ENCODE measurements around the gene BUD31.

The BUD31 gene

GRCh38 chr7:99433158-99433557 is 24.4 kb downstream of the BUD31 start:
- DNase-seq (ENCODE audit: low read depth, low spot score) = no peak

DNA sequence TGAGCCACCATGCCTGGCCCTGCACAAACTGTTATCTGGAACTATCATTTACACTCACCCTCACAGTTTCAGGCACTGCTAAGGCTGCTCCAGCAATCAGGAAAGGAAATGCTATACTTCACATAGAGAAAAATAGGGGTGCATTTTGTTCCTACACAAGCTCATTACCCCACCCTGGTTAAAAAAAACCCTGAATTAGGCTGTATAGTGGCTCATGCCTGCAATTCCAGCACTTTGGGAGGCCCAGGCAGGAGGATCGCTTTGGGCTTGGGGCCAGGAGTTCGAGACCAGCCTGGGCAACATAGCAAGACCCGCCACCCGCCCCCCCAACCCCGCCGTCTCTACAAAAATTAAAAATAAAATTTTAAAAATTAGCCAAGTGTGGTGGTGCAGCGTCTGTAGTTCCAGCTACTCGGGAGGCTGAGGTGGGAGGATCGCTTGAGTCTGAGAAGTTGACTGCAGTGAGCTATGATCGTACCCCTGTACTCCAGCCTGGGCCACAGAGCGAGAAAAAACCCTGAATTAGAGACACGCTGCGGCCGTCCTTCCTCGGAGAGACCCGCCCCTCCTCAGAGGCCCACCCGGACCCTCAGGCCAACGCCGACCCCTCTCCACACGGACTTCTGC is 29.3 kb downstream of the BUD31 start:
- DNase-seq (ENCODE audit: low read depth, low spot score) = no peak

- DNase-seq (ENCODE audit: low read depth, low spot score) = peak; percentile 75
Measured at GRCh38 chr7:99438573-99439480, 30.1 kb downstream of the BUD31 start, which contains the start of the genes CPSF4 and PTCD1. TSS of gene CPSF4 (plus strand) at chr7:99438943. CDS start at chr7:99439083, 140 bp downstream. TSS of gene PTCD1 (minus strand) at chr7:99438798. CDS start at chr7:99435242, 3,556 bp downstream.

DNA sequence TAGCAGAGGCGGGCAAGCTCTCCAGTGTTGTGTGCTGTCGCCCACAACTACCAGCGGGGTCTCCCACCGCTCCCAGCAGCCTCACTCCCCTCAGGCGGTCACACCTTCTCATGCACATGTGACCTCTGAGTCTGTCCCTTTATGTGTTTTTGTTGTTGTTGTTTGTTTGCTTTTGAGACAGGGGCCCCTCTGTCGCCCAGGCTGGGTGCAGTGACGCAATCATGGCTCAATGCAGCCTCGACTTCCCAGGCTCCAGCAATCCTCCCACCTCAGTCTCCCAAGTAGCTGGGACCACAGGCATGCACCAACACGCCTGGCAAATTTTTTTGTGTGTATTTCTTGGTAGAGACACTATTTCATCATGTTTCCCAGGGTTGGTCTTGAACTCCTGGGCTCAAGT is 31.4 kb downstream of the BUD31 start:
- DNase-seq (ENCODE audit: low read depth, low spot score) = no peak

DNA sequence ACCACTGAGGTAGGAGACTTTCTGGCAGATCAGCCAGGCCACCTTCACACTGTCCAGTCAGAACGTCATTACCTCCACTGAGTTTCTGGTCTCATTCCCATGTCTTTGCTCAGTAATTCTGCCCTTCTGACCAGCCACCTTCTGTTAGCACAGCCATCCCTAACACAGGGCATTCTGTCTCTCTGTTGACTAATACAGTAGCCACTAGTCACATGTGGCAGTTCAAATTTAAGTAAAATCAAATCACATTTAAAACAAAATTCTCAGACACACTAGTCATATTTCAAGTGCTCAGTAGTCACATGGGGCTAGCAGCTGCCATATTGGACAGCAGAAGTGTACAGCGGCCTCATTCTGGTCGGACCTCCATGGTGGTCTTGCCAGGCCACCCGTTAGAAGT is 37.3 kb downstream of the BUD31 start:
- DNase-seq (ENCODE audit: low read depth, low spot score) = no peak

DNA sequence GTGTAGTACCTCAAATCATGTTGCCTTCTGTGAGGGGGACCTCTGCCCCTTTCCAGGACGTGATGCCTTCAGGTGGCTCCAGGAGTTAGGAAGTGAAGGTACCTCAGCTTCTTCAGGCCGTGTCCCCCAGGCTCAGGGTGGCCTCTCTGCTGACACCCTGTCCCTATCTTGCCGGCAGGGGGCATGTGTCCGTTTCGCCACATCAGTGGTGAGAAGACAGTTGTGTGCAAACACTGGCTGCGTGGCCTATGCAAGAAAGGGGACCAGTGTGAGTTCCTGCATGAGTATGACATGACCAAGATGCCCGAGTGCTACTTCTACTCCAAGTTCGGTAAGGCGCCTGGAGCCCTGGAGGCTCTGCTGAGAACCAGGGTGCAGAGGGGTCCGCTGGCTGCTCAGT is 39.2 kb downstream of the BUD31 start:
- no peak for DNase-seq (ENCODE audit: low read depth, low spot score)

DNA sequence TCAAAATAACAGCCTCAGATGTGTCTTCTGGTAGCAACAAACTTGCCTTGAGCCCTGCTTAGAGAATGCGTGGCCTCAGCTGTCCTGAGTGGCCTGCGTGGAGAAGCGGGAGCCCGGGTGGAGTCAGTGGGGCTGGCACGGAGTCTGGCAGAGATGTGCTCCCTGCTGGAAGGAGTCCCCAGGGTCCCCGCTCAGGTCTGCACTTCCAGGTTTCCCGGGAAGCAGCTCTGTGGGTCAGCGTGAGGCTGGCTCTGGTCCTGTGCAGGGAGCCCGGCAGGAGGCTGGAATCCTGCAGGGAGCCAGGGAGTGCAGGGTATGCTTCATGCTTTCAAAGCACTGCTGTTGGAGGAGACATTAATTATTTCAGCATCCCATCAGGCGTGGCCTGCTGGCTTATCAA is 40.1 kb downstream of the BUD31 start:
- DNase-seq (ENCODE audit: low read depth, low spot score) = no peak

GRCh38 chr7:99449326-99449725 is 40.6 kb downstream of the BUD31 start:
- DNase-seq (ENCODE audit: low read depth, low spot score) = no peak

- DNase-seq (ENCODE audit: low read depth, low spot score) = no peak
Measured at GRCh38 chr7:99451936-99452335, 43.2 kb downstream of the BUD31 start.

- no peak for DNase-seq (ENCODE audit: low read depth, low spot score)
Measured at GRCh38 chr7:99452541-99452940, 43.8 kb downstream of the BUD31 start.

GRCh38 chr7:99453105-99453504 is 44.3 kb downstream of the BUD31 start:
- no peak for DNase-seq (ENCODE audit: low read depth, low spot score)

- DNase-seq (ENCODE audit: low read depth, low spot score) = no peak
Measured at GRCh38 chr7:99455874-99456273, 47.1 kb downstream of the BUD31 start.

DNA sequence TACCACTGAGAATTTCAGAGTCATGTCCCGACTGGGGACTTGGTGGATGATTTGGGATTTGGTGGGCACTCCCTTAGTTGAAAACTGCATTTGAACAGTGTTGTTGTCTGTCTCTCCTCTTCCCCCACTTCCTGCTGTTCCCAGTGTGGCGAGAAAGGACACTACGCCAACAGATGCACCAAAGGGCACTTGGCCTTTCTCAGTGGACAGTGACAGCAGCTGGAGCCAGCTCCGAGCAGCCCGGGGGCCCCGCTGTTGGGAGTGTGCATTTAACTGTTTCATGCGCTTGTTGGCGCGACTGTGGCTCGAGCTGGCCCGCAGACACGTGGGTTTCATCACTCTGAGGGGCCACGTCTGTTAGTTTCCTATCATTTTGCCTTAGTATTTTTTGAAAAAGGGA is 47.5 kb downstream of the BUD31 start:
- no peak for DNase-seq (ENCODE audit: low read depth, low spot score)

GRCh38 chr7:99457050-99457649 is 48.4 kb downstream of the BUD31 start:
- DNase-seq (ENCODE audit: low read depth, low spot score) = no peak

DNA sequence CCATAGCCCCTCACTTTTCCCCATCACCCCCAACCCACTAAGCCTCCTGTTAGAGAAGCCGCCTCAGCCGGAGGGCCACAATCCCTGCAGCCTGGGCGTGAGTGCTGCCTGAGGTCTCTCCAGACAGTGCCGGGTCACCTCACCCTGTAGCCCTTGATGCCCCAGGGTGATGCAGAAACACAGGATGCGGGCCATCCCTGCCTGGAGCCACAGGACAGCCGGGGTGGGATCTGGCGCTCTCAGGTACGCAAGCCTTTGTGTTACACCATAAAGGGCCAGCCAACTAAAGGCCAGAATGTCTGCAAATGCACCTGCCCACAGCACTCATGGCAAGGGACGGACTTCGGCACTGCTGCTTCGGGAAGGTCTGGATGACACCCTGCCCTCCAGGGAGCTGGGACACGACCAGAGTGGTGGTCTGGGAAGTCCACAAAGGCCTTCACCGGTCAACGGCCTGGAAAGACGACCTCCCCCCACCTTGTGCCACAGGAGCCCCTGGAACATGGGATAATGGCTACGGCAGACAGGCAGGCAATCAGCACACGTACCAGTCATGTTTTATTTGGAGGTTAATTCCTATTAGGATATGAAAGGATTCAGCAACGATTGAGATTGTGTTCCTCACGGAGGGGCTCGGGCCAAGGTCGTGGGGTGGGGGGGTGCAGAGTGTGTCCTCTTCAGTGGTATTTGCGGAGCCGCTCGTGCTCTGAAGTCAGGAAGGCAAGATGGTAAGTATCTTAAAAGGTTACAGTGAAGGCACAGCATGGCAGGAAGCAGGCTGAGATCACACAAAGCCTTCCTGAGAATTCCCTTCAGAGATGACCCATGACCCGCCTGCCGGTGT is 49.1 kb downstream of the BUD31 start:
- no peak for DNase-seq (ENCODE audit: low read depth, low spot score)

DNA sequence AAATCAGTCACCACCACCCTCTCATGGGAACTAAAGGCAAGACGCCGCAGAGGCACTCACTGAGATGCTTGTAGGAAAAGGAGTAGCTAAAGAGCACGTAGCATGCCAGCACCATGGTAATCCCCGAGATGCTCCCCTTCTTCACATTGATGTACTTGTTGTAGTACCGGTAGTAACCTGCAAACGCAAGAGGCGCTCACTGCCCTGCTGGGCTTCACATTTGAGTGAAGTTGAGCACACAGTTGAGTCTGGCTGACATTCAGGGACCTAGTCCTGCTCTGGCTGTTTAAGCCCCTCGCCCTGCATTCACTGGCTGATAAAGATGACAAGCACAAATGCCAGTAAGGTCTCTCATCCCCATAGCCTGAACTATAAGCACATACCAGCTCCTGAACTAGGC is 50.3 kb downstream of the BUD31 start:
- no peak for DNase-seq (ENCODE audit: low read depth, low spot score)

DNA sequence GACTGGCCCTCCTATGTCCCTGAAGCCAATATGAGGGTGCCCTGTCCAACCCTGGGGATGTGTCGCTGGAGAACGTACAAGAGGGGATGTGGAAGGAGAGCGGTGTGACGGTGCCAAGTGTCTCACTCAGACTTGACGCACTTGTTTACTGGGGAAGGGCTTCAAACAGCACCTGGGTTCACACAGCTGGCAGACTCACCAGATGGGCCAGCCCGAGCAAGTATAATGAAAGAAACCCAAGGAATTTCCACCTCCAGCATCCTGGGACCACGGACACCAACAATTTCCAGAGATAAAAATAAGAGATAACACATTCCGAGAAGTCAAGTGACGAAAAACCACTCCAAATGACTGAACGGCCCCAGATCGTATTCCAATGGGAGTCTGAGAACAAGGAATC is 51.9 kb downstream of the BUD31 start:
- DNase-seq (ENCODE audit: low read depth, low spot score) = no peak

DNA sequence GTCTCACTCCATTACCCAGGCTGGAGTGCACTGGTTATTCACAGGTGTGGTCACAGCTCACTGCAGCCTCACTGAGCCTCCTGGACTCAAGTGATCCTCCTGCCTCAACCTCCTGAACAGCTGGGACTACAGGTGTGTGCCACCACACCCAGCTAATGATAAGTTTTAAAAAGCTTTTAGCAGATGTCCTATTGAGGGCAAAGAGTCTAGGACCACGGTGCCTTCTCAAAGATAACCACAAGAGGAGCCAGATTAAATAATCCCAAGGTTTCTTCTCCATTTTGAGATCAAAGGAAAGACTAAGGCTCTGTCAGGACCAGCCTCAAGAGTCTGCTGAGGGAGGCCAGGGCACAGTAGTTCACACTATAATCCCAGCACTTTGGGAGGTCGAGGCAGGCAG is 52.5 kb downstream of the BUD31 start:
- no peak for DNase-seq (ENCODE audit: low read depth, low spot score)

DNA sequence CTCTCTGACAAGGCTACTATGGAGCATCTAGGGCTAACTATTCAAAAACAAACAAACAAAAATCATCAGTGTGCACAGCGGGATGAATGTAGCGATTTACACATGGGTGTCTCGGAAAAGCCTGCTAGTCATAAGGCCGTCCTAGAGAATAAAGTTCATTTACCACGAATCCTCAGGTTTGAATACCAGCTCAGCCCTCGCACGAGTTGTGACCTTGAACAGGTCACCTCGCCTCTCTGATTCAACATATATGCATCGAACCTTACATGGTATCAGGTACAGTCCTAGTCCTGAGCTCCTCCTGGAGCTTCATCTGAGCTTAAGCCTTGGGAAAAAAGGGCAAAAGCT is 56.6 kb downstream of the BUD31 start:
- no peak for DNase-seq (ENCODE audit: low read depth, low spot score)

GRCh38 chr7:99468336-99468918 is 59.7 kb downstream of the BUD31 start:
- DNase-seq (ENCODE audit: low read depth, low spot score) = no peak
